ENCODE results near the gene MTA1. TPM values are rescaled to one million over a fixed set of nuclear protein-coding genes. Genes with fewer than 3 reads are reported as not detected.

MTA1 gene
- total RNA-seq, 1 donor from 2014 or later: 59.8 TPM

- H3K36me3 Mint-ChIP-seq: peaks cover 8% of the 10 kb centered on the region
- H3K9me3 Mint-ChIP-seq: no peaks in the 10 kb centered on the region
- Histone ChIP-seq H3K9ac (no peak overlapping the region), H3K79me2 (ENCODE audit: low read depth) (no peaks in the 10 kb centered on the region), H3K27me3 (no peaks in the 10 kb centered on the region), H2AFZ (replicated peaks) (no peak overlapping the region), H3K9me3 (ENCODE audit: low read depth) (no peaks in the 10 kb centered on the region), H3K36me3 (no peaks in the 10 kb centered on the region), H3K27ac (no peak overlapping the region), H3F3A (ENCODE audit: low read depth) (no peaks in the 10 kb centered on the region), H3K4me1 (no peaks in the 10 kb centered on the region), H3K4me3 (no peak overlapping the region), H3K4me2 (no peak overlapping the region), H4K20me1 (ENCODE audit: low read depth) (peaks cover 8% of the 10 kb centered on the region)
- H3K27me3 Mint-ChIP-seq (ENCODE audit: insufficient read depth, low read depth): peaks cover 8% of the 10 kb centered on the region
- TF ChIP-seq EZH2 (IDR thresholded peaks at IDR 0.05) (no peak), CTCF (IDR thresholded peaks at IDR 0.05) (no peak), EZH2phosphoT487 (IDR thresholded peaks at IDR 0.05) (no peak)
- H3K4me1 Mint-ChIP-seq: no peaks in the 10 kb centered on the region
- no peak overlapping the region for H3K4me3 Mint-ChIP-seq
- H3K27ac Mint-ChIP-seq: no peak overlapping the region
- no peak for DNase-seq (ENCODE audit: low spot score)
These were observed 42.3 kb downstream of the MTA1 start for GRCh38 chr14:105461903-105462302.

- no peak overlapping the region for H3K4me3 Mint-ChIP-seq
- no peaks in the 10 kb centered on the region for H3K4me1 ChIP-seq
- H3K79me2 ChIP-seq (ENCODE audit: low read depth): no peaks in the 10 kb centered on the region
- H3K4me2 ChIP-seq: no peak overlapping the region
- H3F3A ChIP-seq (ENCODE audit: low read depth): no peaks in the 10 kb centered on the region
- no peak overlapping the region for H3K9ac ChIP-seq
- no peaks in the 10 kb centered on the region for H3K36me3 ChIP-seq
- H3K27me3 Mint-ChIP-seq (ENCODE audit: insufficient read depth, low read depth): peaks cover 8% of the 10 kb centered on the region
- no peak overlapping the region for H3K27ac Mint-ChIP-seq
- no peak overlapping the region for H2AFZ ChIP-seq (replicated peaks)
- H3K36me3 Mint-ChIP-seq: peaks cover 8% of the 10 kb centered on the region
- no peaks in the 10 kb centered on the region for H3K9me3 ChIP-seq (ENCODE audit: low read depth)
- no peak overlapping the region for H3K4me3 ChIP-seq
- peaks cover 13% of the 10 kb centered on the region for H4K20me1 ChIP-seq (ENCODE audit: low read depth)
- TF ChIP-seq EZH2 (IDR thresholded peaks at IDR 0.05) (no peak), EZH2phosphoT487 (IDR thresholded peaks at IDR 0.05) (no peak), CTCF (IDR thresholded peaks at IDR 0.05) (no peak)
- H3K4me1 Mint-ChIP-seq: no peaks in the 10 kb centered on the region
- H3K27me3 ChIP-seq: no peaks in the 10 kb centered on the region
- DNase-seq (ENCODE audit: low spot score): no peak
- H3K27ac ChIP-seq: no peak overlapping the region
- H3K9me3 Mint-ChIP-seq: no peaks in the 10 kb centered on the region
These were observed 44.9 kb downstream of the MTA1 start for GRCh38 chr14:105464501-105464900.

- H3K79me2 ChIP-seq (ENCODE audit: low read depth): no peaks in the 10 kb centered on the region
- H3K4me3 ChIP-seq: no peak overlapping the region
- H3K4me1 ChIP-seq: peaks cover 2% of the 10 kb centered on the region
- no peaks in the 10 kb centered on the region for H3K9me3 Mint-ChIP-seq
- no peak for TF ChIP-seq EZH2phosphoT487 (IDR thresholded peaks at IDR 0.05)
- TF ChIP-seq CTCF (IDR thresholded peaks at IDR 0.05): no peak
- no peak for TF ChIP-seq EZH2 (IDR thresholded peaks at IDR 0.05)
- H3K4me3 Mint-ChIP-seq: no peak overlapping the region
- no peak overlapping the region for H2AFZ ChIP-seq (replicated peaks)
- DNase-seq (ENCODE audit: low spot score): no peak
- H4K20me1 ChIP-seq (ENCODE audit: low read depth): peaks cover 15% of the 10 kb centered on the region
- no peaks in the 10 kb centered on the region for H3K9me3 ChIP-seq (ENCODE audit: low read depth)
- no peak overlapping the region for H3K27ac ChIP-seq
- no peak overlapping the region for H3K4me2 ChIP-seq
- H3K27me3 Mint-ChIP-seq (ENCODE audit: insufficient read depth, low read depth): peaks cover 8% of the 10 kb centered on the region
- H3K36me3 ChIP-seq: no peaks in the 10 kb centered on the region
- H3F3A ChIP-seq (ENCODE audit: low read depth): no peaks in the 10 kb centered on the region
- H3K4me1 Mint-ChIP-seq: peaks cover 3% of the 10 kb centered on the region
- no peak overlapping the region for H3K9ac ChIP-seq
- H3K27ac Mint-ChIP-seq: no peak overlapping the region
- H3K36me3 Mint-ChIP-seq: peaks cover 8% of the 10 kb centered on the region
- no peaks in the 10 kb centered on the region for H3K27me3 ChIP-seq
These were observed 45.8 kb downstream of the MTA1 start for GRCh38 chr14:105465209-105466031.

All from neural progenitor cell (in vitro differentiated cells).